Spleen (tissue), 11 donors: Measurements from ENCODE around the gene ANKS3. TPM values are rescaled to one million over a fixed set of nuclear protein-coding genes. Genes with fewer than 3 reads are reported as not detected.

ENCODE experiments used
- DNase-seq: peaks from one replicate; pipeline ENCODE4 v3.0.0-alpha.2; 2020
- H3K27ac ChIP-seq, 8 donors: fragments of 200-600 bp; sonication (generic) in 7 of 8; 1 replicate in 4 of 8; 2 replicates in 4 of 8; pipeline versions ENCODE4 v1.5.0 to v1.8.0; 2016 to 2021; ENCODE audit warnings: inconsistent platforms in 4 of 8, mild to moderate bottlenecking in 4 of 8, moderate library complexity in 1 of 8
- H3K27me3 ChIP-seq, 7 donors: fragments of 200-600 bp; sonication (generic) in 6 of 7; replicated peaks in 1 of 7; 1 replicate in 4 of 7; 2 replicates in 3 of 7; pipeline versions ENCODE4 v1.5.0 to v1.8.0; 2016 to 2021; ENCODE audit warnings: inconsistent platforms in 3 of 7, mild to moderate bottlenecking in 1 of 7
- H3K36me3 ChIP-seq, 6 donors: fragments of 200-600 bp; sonication (generic) in 5 of 6; 1 replicate in 4 of 6; 2 replicates in 2 of 6; pipeline versions ENCODE4 v1.5.0 to v1.8.0; 2016 to 2021; ENCODE audit warnings: inconsistent platforms in 2 of 6
- H3K4me1 ChIP-seq, 6 donors: fragments of 200-600 bp; sonication (generic) in 5 of 6; 1 replicate in 3 of 6; 2 replicates in 3 of 6; pipeline versions ENCODE4 v1.5.0 to v1.8.0; 2016 to 2021; ENCODE audit warnings: inconsistent platforms in 3 of 6
- H3K4me3 ChIP-seq, 8 donors: fragments of 200-600 bp; sonication (generic) in 7 of 8; 1 replicate in 4 of 8; 2 replicates in 4 of 8; pipeline versions ENCODE4 v1.5.0 to v1.8.0; 2016 to 2021; ENCODE audit warnings: inconsistent platforms in 4 of 8, mild to moderate bottlenecking in 4 of 8, moderate library complexity in 2 of 8
- H3K9me3 ChIP-seq, 8 donors: fragments of 200-600 bp; sonication (generic) in 7 of 8; 1 replicate in 4 of 8; 2 replicates in 4 of 8; pipeline versions ENCODE4 v1.5.0 to v1.8.0; 2016 to 2021; ENCODE audit warnings: inconsistent platforms in 4 of 8
- CTCF ChIP-seq, 11 experiments: fragments of 200-600 bp in 7 of 11; fragments of 450-650 bp in 4 of 11; sonication (generic) in 4 of 11; IDR thresholded peaks in 8 of 11; conservative IDR thresholded peaks in 3 of 11; 1 replicate in 7 of 11; 2 replicates in 4 of 11; pipeline versions ENCODE4 v1.4.0 to v1.8.0; 2016 to 2021; ENCODE audit warnings: antibody characterized with exemption in 11 of 11, inconsistent platforms in 4 of 11, mild to moderate bottlenecking in 1 of 11
- POLR2A ChIP-seq, 3 donors: fragments of 450-650 bp; IDR thresholded peaks; one replicate each; pipeline ENCODE4 v1.5.1; 2017; ENCODE audit warnings: antibody characterized with exemption in 3 of 3, mild to moderate bottlenecking in 1 of 3
- POLR2AphosphoS5 ChIP-seq, 3 donors: sonication (generic); formaldehyde crosslinking; IDR thresholded peaks; one replicate each; pipeline ENCODE4 v1.5.1; 2017; ENCODE audit warnings: antibody characterized with exemption in 3 of 3
- WGBS, 5 donors: extraction: QIAGEN DNeasy Blood & Tissue Kit in 3 of 5; methylation state at CpG; one replicate each; pipeline versions ENCODE4 v1.1.5 to v1.1.7; 2013 to 2018; 5-methylcytosine and 5-hydroxymethylcytosine counted together
- intact Hi-C: fragments of 100-400 bp; cut with DNase I; formaldehyde crosslinking; loops from one replicate; pipeline ENCODE4 v1.15.0; 2023; ENCODE audit warnings: low total_unique reads
- polyA plus RNA-seq, 3 donors: library from polyadenylated mRNA; stranded (reverse); fragments of 200-250 nt; gene quantifications; one replicate each; pipeline ENCODE4 v1.2.1, GENCODE V29; 2013
- total RNA-seq, 7 donors: library from RNA; depleted of rRNA in 3 of 7; stranded (reverse); fragments of >200 nt in 3 of 7; fragmentation: NEBNext Ultra II Directional in 4 of 7; extraction: Animal tissue kit (Norgen Biotek cat#: 25700) in 4 of 7; gene quantifications; one replicate each; pipeline versions ENCODE4 v1.1.0 to v1.2.1, GENCODE V29; 2016 to 2021
- donor health status: healthy with polysubstance abuse.
- donor health status: DM: no; HTN: no; CAD: no; lungs with moderate emphysema.
- donor health status: DM: no; HTN: no; CAD: no.
- donor health status: Bipolar disorder and iron deficiency.
- donor health status: healthy.
- donor health status: DM: no; HTN: no; CAD: no.
- donor health status: DM: yes; HTN: yes; CAD: no.

Gene ANKS3
- total and polyA plus RNA-seq, 10 donors: 12.5 to 29.5 (median 22.9) TPM

- Histone ChIP-seq H3K9me3 (no peaks in the 10 kb centered on the region), H3K27me3 (no peaks in the 10 kb centered on the region), H3K36me3 (peaks cover 0 to 76% (median 63%) of the 10 kb centered on the region in 6 donors), H3K4me3 (no peak overlapping the region), H3K27ac (peak overlapping the region in 4 of 8 donors; percentile 17 to 94 (median 36)), H3K4me1 (peaks cover 10 to 73% (median 55%) of the 10 kb centered on the region in 6 donors)
- DNase-seq: peak; percentile 79
- TF ChIP-seq CTCF (IDR thresholded peaks at IDR 0.05 in 8 of 11, conservative IDR thresholded peaks at IDR 0.05 in 3 of 11): no peak
- peak; percentile 24 to 67 (median 58) for TF ChIP-seq POLR2AphosphoS5 (IDR thresholded peaks at IDR 0.05)
- no peak for TF ChIP-seq POLR2A (IDR thresholded peaks at IDR 0.05)
- WGBS, 5 donors: 83 to 91% (median 87%) methylated on average over 15 to 39 of the region's 39 CpGs
- intact Hi-C loops: no loop called here
Observed at GRCh38 chr16:4687946-4688673, 46.0 kb downstream of the ANKS3 start.

- TF ChIP-seq POLR2AphosphoS5 (IDR thresholded peaks at IDR 0.05) (no peak), CTCF (IDR thresholded peaks at IDR 0.05 in 8 of 11, conservative IDR thresholded peaks at IDR 0.05 in 3 of 11) (no peak), POLR2A (IDR thresholded peaks at IDR 0.05) (no peak)
- 77 to 90% (median 87%) methylated on average over 5 to 8 of the region's 8 CpGs for WGBS, 5 donors
- intact Hi-C loops: no loop called here
Observed at GRCh38 chr16:4687416-4687815, 46.7 kb downstream of the ANKS3 start.

GRCh38 chr16:4686497-4687210 is 47.4 kb downstream of the ANKS3 start:
- H3K4me1 ChIP-seq: peaks cover 0 to 73% (median 48%) of the 10 kb centered on the region in 6 donors
- H3K36me3 ChIP-seq: peaks cover 0 to 90% (median 77%) of the 10 kb centered on the region in 6 donors
- no peak overlapping the region for H3K4me3 ChIP-seq
- TF ChIP-seq CTCF (IDR thresholded peaks at IDR 0.05 in 8 of 11, conservative IDR thresholded peaks at IDR 0.05 in 3 of 11): no peak
- no peak for TF ChIP-seq POLR2A (IDR thresholded peaks at IDR 0.05)
- peak in 1 of 3 donors; percentile 39 for TF ChIP-seq POLR2AphosphoS5 (IDR thresholded peaks at IDR 0.05)
- 90 to 96% (median 94%) methylated on average over 27 of the region's 27 CpGs for WGBS, 5 donors
- no peak overlapping the region for H3K27ac ChIP-seq
- intact Hi-C loops: no loop called here
- DNase-seq: peak; percentile 70
- H3K9me3 ChIP-seq: no peaks in the 10 kb centered on the region
- H3K27me3 ChIP-seq: no peaks in the 10 kb centered on the region

More at GRCh38 chr16:4687416-4687815, 46.7 kb downstream of the ANKS3 start:
- Histone ChIP-seq H3K9me3 (no peaks in the 10 kb centered on the region), H3K4me1 (peaks cover 3 to 73% (median 51%) of the 10 kb centered on the region in 6 donors), H3K36me3 (peaks cover 0 to 82% (median 70%) of the 10 kb centered on the region in 6 donors), H3K27me3 (no peaks in the 10 kb centered on the region), H3K4me3 (no peak overlapping the region), H3K27ac (peak overlapping the region in 1 of 8 donors; percentile 94)
- no peak for DNase-seq
